ENCODE results near the gene KANSL1. TPM values are rescaled to one million over a fixed set of nuclear protein-coding genes. Genes with fewer than 3 reads are reported as not detected.

Gene KANSL1
- total and polyA plus RNA-seq, 10 of the 15 experiments (the other 5 are each of a cell fraction or from before 2014, with no cell fraction given): 4.7 to 60.6 (median 28.0) TPM

Small RNA genes lying within 50 kb of the gene (small RNA-seq; reads per million reads assigned to genes)
- gene RF00019: not detected

Other genes with a start within 250 kb of the KANSL1 start
- not detected in 2 replicates for gene STH, start 194.2 kb downstream of the KANSL1 start, total RNA-seq (2014; rRNA removed)
- not detected in 2 replicates for gene STH, start 194.2 kb downstream of the KANSL1 start, total RNA-seq (2014; rRNA removed; fragmentation: Illumina TruSeq; extraction: Trizol)
- gene STH, start 194.2 kb downstream of the KANSL1 start, total RNA-seq (2021): not detected in 2 replicates
- not detected in 2 replicates for gene STH, start 194.2 kb downstream of the KANSL1 start, polyA plus RNA-seq (2011; rRNA removed)
- not detected in 2 replicates for gene STH, start 194.2 kb downstream of the KANSL1 start, polyA plus RNA-seq (2014; fragmentation: Illumina TruSeq; extraction: Trizol)
- not detected for gene STH, start 194.2 kb downstream of the KANSL1 start, polyA plus RNA-seq (2014; fragmentation: Nextera tagmentation; extraction: Ambion mirVana)
- gene STH, start 194.2 kb downstream of the KANSL1 start, polyA plus RNA-seq (2014; rRNA removed): not detected in 2 replicates
- not detected for gene STH, start 194.2 kb downstream of the KANSL1 start, polyA plus RNA-seq (2016; fragmentation: Nextera tagmentation; extraction: Ambion mirVana)
- 2.7 and 3.4 TPM in 2 replicates for gene LRRC37A, start 101.7 kb upstream of the KANSL1 start, total RNA-seq (2014; rRNA removed)
- 3.4 and 3.6 TPM in 2 replicates for gene LRRC37A, start 101.7 kb upstream of the KANSL1 start, total RNA-seq (2014; rRNA removed; fragmentation: Illumina TruSeq; extraction: Trizol)
- 1.8 and 2.5 TPM in 2 replicates for gene LRRC37A, start 101.7 kb upstream of the KANSL1 start, total RNA-seq (2021)
- 4.0 and 4.3 TPM in 2 replicates for gene LRRC37A, start 101.7 kb upstream of the KANSL1 start, polyA plus RNA-seq (2011; rRNA removed)
- 2.3 and 3.1 TPM in 2 replicates for gene LRRC37A, start 101.7 kb upstream of the KANSL1 start, polyA plus RNA-seq (2014; fragmentation: Illumina TruSeq; extraction: Trizol)
- under 1 TPM; 0.18 to 0.20 TPM for gene LRRC37A, start 101.7 kb upstream of the KANSL1 start, polyA plus RNA-seq (2014; fragmentation: Nextera tagmentation; extraction: Ambion mirVana)
- 2.1 and 3.2 TPM in 2 replicates for gene LRRC37A, start 101.7 kb upstream of the KANSL1 start, polyA plus RNA-seq (2014; rRNA removed)
- gene LRRC37A, start 101.7 kb upstream of the KANSL1 start, polyA plus RNA-seq (2016; fragmentation: Nextera tagmentation; extraction: Ambion mirVana): 1 to 10 TPM; 1.2 TPM
- gene ARL17B, start 168.3 kb upstream of the KANSL1 start, total RNA-seq (2014; rRNA removed): 5.8 and 6.0 TPM in 2 replicates
- 7.2 and 8.2 TPM in 2 replicates for gene ARL17B, start 168.3 kb upstream of the KANSL1 start, total RNA-seq (2014; rRNA removed; fragmentation: Illumina TruSeq; extraction: Trizol)
- 15.3 and 17.2 TPM in 2 replicates for gene ARL17B, start 168.3 kb upstream of the KANSL1 start, total RNA-seq (2021)
- 9.3 and 11.0 TPM in 2 replicates for gene ARL17B, start 168.3 kb upstream of the KANSL1 start, polyA plus RNA-seq (2011; rRNA removed)
- 6.7 and 7.4 TPM in 2 replicates for gene ARL17B, start 168.3 kb upstream of the KANSL1 start, polyA plus RNA-seq (2014; fragmentation: Illumina TruSeq; extraction: Trizol)
- gene ARL17B, start 168.3 kb upstream of the KANSL1 start, polyA plus RNA-seq (2014; fragmentation: Nextera tagmentation; extraction: Ambion mirVana): 10 to 100 TPM; 23.3 to 23.6 TPM
- 9.5 and 13.1 TPM in 2 replicates for gene ARL17B, start 168.3 kb upstream of the KANSL1 start, polyA plus RNA-seq (2014; rRNA removed)
- 10 to 100 TPM; 24.8 to 25.1 TPM for gene ARL17B, start 168.3 kb upstream of the KANSL1 start, polyA plus RNA-seq (2016; fragmentation: Nextera tagmentation; extraction: Ambion mirVana)